Activated T-cell treated with anti-CD3 and anti-CD28 coated beads, Interleukin-2, amount 50 U/mL, for 72 hours (primary cell): Measurements from ENCODE around the gene GNAI2. TPM values are rescaled to one million over a fixed set of nuclear protein-coding genes. Genes with fewer than 3 reads are reported as not detected.
"Not testable (repeated sequence)": the region's sequence is repeated elsewhere in the genome, so short reads cannot be mapped to it uniquely, and the experiment has no call there.

ENCODE experiments used
- ATAC-seq, 2 donors: fragments of 150-1000 bp; cut with Tn5 transposase; replicated peaks in 1 of 2; 2 replicates each; pipeline ENCODE4 v1.10.0; 2021; ENCODE audit warnings: moderate library complexity in 2 of 2, mild to moderate bottlenecking in 1 of 2
- DNase-seq, 2 donors: peaks; one replicate each; pipeline ENCODE4 v3.0.0; 2021 to 2022; ENCODE audit warnings: mixed read lengths in 1 of 2
- H3K27ac Mint-ChIP-seq: one replicate; pipeline ENCODE4 v1.8.0; 2022; ENCODE audit warnings: mild to moderate bottlenecking, moderate library complexity, mixed read lengths
- H3K27me3 Mint-ChIP-seq: one replicate; pipeline ENCODE4 v1.8.0; 2022; ENCODE audit warnings: low read depth, mixed read lengths
- H3K36me3 Mint-ChIP-seq, 2 donors: one replicate each; pipeline ENCODE4 v1.8.0; 2022; ENCODE audit warnings: mixed read lengths in 2 of 2, mild to moderate bottlenecking in 1 of 2; ENCODE audit not compliant: insufficient read depth in 2 of 2
- H3K4me1 Mint-ChIP-seq: one replicate; pipeline ENCODE4 v1.8.0; 2022; ENCODE audit warnings: low read depth, mixed read lengths
- H3K4me3 Mint-ChIP-seq, 2 donors: one replicate each; pipeline ENCODE4 v1.8.0; 2022; ENCODE audit warnings: mild to moderate bottlenecking in 2 of 2, mixed read lengths in 2 of 2, moderate library complexity in 2 of 2
- H3K9me3 Mint-ChIP-seq, 2 donors: one replicate each; pipeline ENCODE4 v1.8.0; 2022; ENCODE audit warnings: mixed read lengths in 2 of 2
- total RNA-seq, 2 donors: library from RNA; stranded (reverse); gene quantifications; one replicate each; pipeline ENCODE4 v1.2.3, GENCODE V29; 2022

Gene GNAI2
- total RNA-seq, 2 donors from 2014 or later, result 263 to 272 TPM

DNA sequence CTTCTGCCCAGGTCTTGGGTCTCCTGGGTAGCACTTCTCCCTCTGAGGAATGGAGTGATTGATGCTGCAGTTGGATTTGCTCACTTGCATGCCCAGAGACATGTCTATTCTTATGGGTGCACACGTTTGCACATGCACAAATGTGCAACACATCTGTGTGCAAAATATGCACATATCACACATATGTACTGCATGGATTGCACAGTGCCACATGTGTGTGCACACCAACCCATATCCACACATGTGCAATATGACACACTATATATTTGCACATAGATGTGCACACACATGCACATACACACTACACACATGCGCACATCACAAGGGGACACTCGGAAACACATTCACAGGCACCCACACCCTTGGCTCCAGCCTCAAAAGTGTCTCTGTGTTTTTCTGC, 32.3 kb downstream of the GNAI2 start:
- ATAC-seq (no peak), DNase-seq (no peak)
- H3K4me3 Mint-ChIP-seq, result no peak overlapping the region
- H3K9me3 Mint-ChIP-seq, result no peaks in the 10 kb centered on the region
- H3K4me1 Mint-ChIP-seq, result peaks cover 17% of the 10 kb centered on the region
- peaks cover 29% of the 10 kb centered on the region for H3K27me3 Mint-ChIP-seq
- H3K36me3 Mint-ChIP-seq, result no peaks in the 10 kb centered on the region
- H3K27ac Mint-ChIP-seq, result no peak overlapping the region

DNA sequence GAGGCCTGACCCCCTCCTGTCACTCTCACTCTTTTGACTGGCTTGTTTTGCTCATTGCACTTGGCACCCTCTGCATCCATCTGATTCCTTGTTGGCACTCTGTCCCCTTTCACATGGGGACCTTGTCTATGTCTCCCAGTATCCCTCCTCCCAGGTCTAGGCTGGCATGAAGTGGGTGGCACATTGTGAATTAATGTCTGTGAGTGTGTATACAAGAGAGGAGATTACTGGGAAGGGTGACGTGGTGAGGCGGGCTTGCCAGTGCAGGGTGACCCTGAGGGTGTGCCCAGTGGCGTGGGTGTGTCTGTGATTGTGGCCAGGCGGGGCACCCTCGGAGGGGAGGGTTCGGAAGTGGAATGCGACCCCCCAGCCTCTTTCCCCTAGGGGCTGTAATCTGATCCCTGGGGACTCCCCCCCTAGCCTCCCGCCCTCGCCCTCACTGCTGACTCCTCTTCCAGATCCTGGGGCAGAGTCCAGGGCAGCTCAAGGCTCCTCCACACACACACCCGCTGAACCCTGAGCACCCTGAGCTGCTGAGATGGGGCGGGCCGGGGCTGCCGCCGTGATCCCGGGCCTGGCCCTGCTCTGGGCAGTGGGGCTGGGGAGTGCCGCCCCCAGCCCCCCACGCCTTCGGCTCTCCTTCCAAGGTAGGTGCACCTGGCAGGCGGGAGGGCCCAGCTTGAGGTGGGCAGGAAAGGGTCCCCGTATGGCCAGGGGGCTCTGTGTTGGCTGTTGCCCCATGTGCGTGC, 32.9 kb downstream of the GNAI2 start, which contains the start of gene SEMA3B:
SEMA3B (plus strand) TSS at position 445 of the 749 bp plus-strand sequence; CDS start at position 539, 94 bp downstream.
- no peak within 1 kb of the TSS for H3K27ac Mint-ChIP-seq
- H3K4me1 Mint-ChIP-seq, result peaks cover 18% of the 10 kb centered on the region
- ATAC-seq (no peak), DNase-seq (no peak)
- H3K36me3 Mint-ChIP-seq, result no peaks in the 10 kb centered on the region
- no peaks in the 10 kb centered on the region for H3K9me3 Mint-ChIP-seq
- H3K4me3 Mint-ChIP-seq, result no peak within 1 kb of the TSS
- H3K27me3 Mint-ChIP-seq, result peaks cover 31% of the 10 kb centered on the region

GRCh38 chr3:50269460-50269859, 33.5 kb downstream of the GNAI2 start:
- Mint-ChIP-seq H3K27ac (no peak overlapping the region), H3K9me3 (no peaks in the 10 kb centered on the region), H3K27me3 (peaks cover 37% of the 10 kb centered on the region), H3K36me3 (no peaks in the 10 kb centered on the region), H3K4me1 (peaks cover 24% of the 10 kb centered on the region), H3K4me3 (no peak overlapping the region)
- no peak for ATAC-seq
- no peak for DNase-seq

- H3K36me3 Mint-ChIP-seq, result no peaks in the 10 kb centered on the region
- H3K27ac Mint-ChIP-seq, result no peak overlapping the region
- peaks cover 42% of the 10 kb centered on the region for H3K27me3 Mint-ChIP-seq
- H3K4me3 Mint-ChIP-seq, result no peak overlapping the region
- no peaks in the 10 kb centered on the region for H3K9me3 Mint-ChIP-seq
- DNase-seq, result no peak
- ATAC-seq, result no peak
- peaks cover 28% of the 10 kb centered on the region for H3K4me1 Mint-ChIP-seq
These were observed 34.0 kb downstream of the GNAI2 start for GRCh38 chr3:50269977-50270413.

- DNase-seq (peak in 1 of 2 donors; percentile 24), ATAC-seq (no peak)
- Mint-ChIP-seq H3K27ac (no peak overlapping the region), H3K9me3 (no peaks in the 10 kb centered on the region), H3K4me1 (peaks cover 34% of the 10 kb centered on the region), H3K4me3 (no peak overlapping the region), H3K36me3 (no peaks in the 10 kb centered on the region), H3K27me3 (peaks cover 45% of the 10 kb centered on the region)
These were observed 34.6 kb downstream of the GNAI2 start for GRCh38 chr3:50270422-50271224.

DNA sequence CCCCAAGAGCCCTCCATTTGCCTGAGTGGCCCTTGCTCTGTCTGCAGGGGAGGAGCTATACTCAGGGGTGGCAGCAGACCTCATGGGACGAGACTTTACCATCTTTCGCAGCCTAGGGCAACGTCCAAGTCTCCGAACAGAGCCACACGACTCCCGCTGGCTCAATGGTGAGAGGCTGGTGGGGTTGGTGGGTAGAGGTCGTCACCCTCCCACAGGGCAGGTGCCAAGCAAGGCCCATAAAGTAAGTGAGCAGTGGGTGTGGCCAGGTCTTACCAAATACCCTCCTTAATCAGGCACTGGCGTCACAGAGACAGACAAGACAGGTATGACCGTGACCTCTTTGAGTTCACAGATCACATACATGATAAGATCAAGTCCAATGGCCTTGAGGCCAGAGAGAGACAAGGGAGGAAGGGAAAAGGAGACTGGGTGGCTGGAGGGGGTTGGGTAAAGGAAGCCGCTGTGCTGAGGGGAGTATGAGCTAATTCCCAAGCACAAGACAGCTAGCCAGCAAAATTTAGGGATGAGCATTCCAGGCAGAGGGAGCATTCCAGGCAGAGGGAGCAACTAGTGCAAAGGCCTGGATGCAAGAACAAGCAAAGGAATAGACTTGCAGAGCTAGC, 35.4 kb downstream of the GNAI2 start:
- H3K4me1 Mint-ChIP-seq, result peaks cover 41% of the 10 kb centered on the region
- no peak for DNase-seq
- H3K9me3 Mint-ChIP-seq, result no peaks in the 10 kb centered on the region
- H3K27ac Mint-ChIP-seq, result no peak overlapping the region
- H3K4me3 Mint-ChIP-seq, result no peak overlapping the region
- peaks cover 45% of the 10 kb centered on the region for H3K27me3 Mint-ChIP-seq
- H3K36me3 Mint-ChIP-seq, result peaks cover 0 to 1% of the 10 kb centered on the region in 2 donors
- no peak for ATAC-seq

- H3K4me1 Mint-ChIP-seq, result peaks cover 41% of the 10 kb centered on the region
- ATAC-seq, result peak in 1 of 2 donors; percentile 0
- H3K4me3 Mint-ChIP-seq, result not testable (repeated sequence)
These were observed 36.5 kb downstream of the GNAI2 start for GRCh38 chr3:50272538-50272910.

DNA sequence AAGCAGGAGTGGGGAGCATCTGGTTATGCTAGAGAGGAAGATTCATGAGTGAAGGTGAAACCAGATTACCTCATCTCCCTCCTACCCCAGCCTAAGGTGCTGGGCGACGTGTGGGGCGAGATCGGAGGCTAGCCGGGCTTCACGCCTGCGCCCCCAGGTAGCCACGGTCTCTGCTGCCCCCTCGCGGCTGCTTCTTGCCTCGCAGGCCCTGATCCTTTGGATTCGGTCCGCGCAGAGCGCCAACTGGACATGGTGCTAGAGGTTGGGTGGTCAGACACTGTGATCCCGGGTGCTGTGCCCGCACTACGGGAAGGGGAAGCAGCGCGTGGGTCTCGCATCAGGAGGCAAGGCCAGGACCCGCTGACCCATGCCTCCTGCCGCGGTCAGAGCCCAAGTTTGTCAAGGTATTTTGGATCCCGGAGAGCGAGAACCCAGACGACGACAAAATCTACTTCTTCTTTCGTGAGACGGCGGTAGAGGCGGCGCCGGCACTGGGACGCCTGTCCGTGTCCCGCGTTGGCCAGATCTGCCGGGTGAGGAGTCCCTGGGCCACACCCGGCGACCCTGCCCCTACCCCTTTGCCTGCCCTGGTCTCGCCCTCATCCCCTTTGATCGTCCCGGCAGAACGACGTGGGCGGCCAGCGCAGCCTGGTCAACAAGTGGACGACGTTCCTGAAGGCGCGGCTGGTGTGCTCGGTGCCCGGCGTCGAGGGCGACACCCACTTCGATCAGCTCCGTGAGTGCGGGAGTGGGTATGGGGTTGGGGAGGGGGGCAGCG, 37.1 kb downstream of the GNAI2 start:
- H3K9me3 Mint-ChIP-seq, result no peaks in the 10 kb centered on the region

More at GRCh38 chr3:50272538-50272910, 36.5 kb downstream of the GNAI2 start:
- H3K27me3 Mint-ChIP-seq, result peaks cover 38% of the 10 kb centered on the region
- not testable (repeated sequence) for H3K9me3 Mint-ChIP-seq, H3K27ac Mint-ChIP-seq, H3K36me3 Mint-ChIP-seq, DNase-seq

DNA sequence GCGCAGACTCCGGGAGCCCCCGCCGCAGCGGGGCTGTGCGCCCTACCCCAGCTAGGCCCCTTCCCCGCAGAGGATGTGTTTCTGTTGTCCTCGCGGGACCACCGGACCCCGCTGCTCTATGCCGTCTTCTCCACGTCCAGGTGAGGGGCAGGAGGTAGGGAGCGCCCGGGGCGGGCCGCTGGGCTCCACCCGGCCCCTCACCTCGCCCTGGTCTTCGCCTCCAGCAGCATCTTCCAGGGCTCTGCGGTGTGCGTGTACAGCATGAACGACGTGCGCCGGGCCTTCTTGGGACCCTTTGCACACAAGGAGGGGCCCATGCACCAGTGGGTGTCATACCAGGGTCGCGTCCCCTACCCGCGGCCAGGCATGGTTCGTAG, 37.7 kb downstream of the GNAI2 start:
- Mint-ChIP-seq H3K9me3 (no peaks in the 10 kb centered on the region), H3K4me3 (peak overlapping the region in 1 of 2 donors; percentile 81), H3K36me3 (peaks cover 0 to 1% of the 10 kb centered on the region in 2 donors), H3K4me1 (peaks cover 41% of the 10 kb centered on the region), H3K27ac (no peak overlapping the region), H3K27me3 (peaks cover 40% of the 10 kb centered on the region)
- DNase-seq, result no peak
- ATAC-seq, result no peak

More for the DNA sequence above, 37.1 kb downstream of the GNAI2 start:
- DNase-seq, result peak; percentile 92 to 96
- Mint-ChIP-seq H3K4me1 (peaks cover 41% of the 10 kb centered on the region), H3K36me3 (peaks cover 0 to 1% of the 10 kb centered on the region in 2 donors), H3K27ac (no peak overlapping the region), H3K4me3 (peak overlapping the region; percentile 81 to 95), H3K27me3 (peaks cover 43% of the 10 kb centered on the region)
- peak; percentile 89 to 92 for ATAC-seq

GRCh38 chr3:50274371-50275104, 38.5 kb downstream of the GNAI2 start:
- Mint-ChIP-seq H3K9me3 (no peaks in the 10 kb centered on the region), H3K4me1 (peaks cover 41% of the 10 kb centered on the region), H3K27ac (no peak overlapping the region), H3K4me3 (peak overlapping the region; percentile 44 to 87), H3K27me3 (peaks cover 39% of the 10 kb centered on the region), H3K36me3 (peaks cover 0 to 1% of the 10 kb centered on the region in 2 donors)
- DNase-seq (peak; percentile 81), ATAC-seq (peak; percentile 32 to 43)

GRCh38 chr3:50275141-50275995, 39.4 kb downstream of the GNAI2 start:
- no peaks in the 10 kb centered on the region for H3K9me3 Mint-ChIP-seq
- peaks cover 41% of the 10 kb centered on the region for H3K4me1 Mint-ChIP-seq
- peak overlapping the region; percentile 83 to 87 for H3K4me3 Mint-ChIP-seq
- peaks cover 39% of the 10 kb centered on the region for H3K27me3 Mint-ChIP-seq
- ATAC-seq (no peak), DNase-seq (no peak)
- H3K36me3 Mint-ChIP-seq, result peaks cover 0 to 1% of the 10 kb centered on the region in 2 donors
- H3K27ac Mint-ChIP-seq, result no peak overlapping the region
